Uterus (tissue), 4 donors: ENCODE data around the gene CTIF. TPM values are rescaled to one million over a fixed set of nuclear protein-coding genes. Genes with fewer than 3 reads are reported as not detected.

Experiments
- DNase-seq, 2 donors: peaks; one replicate each; pipeline ENCODE4 v3.0.0-alpha.2; 2019 to 2020
- H3K27ac ChIP-seq, 2 donors: fragments of 200-600 bp; sonication (generic); 1 replicate in 1 of 2; 2 replicates in 1 of 2; pipeline ENCODE4 v1.5.1; 2016 to 2018
- H3K27me3 ChIP-seq, 2 donors: fragments of 200-600 bp; sonication (generic); one replicate each; pipeline ENCODE4 v1.5.1; 2018 to 2019; ENCODE audit warnings: control low read depth in 1 of 2
- H3K36me3 ChIP-seq, 2 donors: fragments of 200-600 bp; sonication (generic); one replicate each; pipeline ENCODE4 v1.5.1; 2019; ENCODE audit warnings: control low read depth in 1 of 2
- H3K4me1 ChIP-seq, 2 donors: fragments of 200-600 bp; sonication (generic); one replicate each; pipeline ENCODE4 v1.5.1; 2018 to 2019; ENCODE audit warnings: control low read depth in 1 of 2
- H3K4me3 ChIP-seq, 2 donors: fragments of 200-600 bp; sonication (generic); 1 replicate in 1 of 2; 2 replicates in 1 of 2; pipeline ENCODE4 v1.5.1; 2018 to 2019; ENCODE audit warnings: mild to moderate bottlenecking in 1 of 2
- H3K9me3 ChIP-seq, 2 donors: fragments of 200-600 bp; sonication (generic); one replicate each; pipeline ENCODE4 v1.5.1; 2019; ENCODE audit warnings: control low read depth in 1 of 2
- POLR2A ChIP-seq, 2 donors: fragments of 450-650 bp; IDR thresholded peaks; one replicate each; pipeline ENCODE4 v1.6.1; 2016; ENCODE audit warnings: antibody characterized with exemption in 2 of 2, mild to moderate bottlenecking in 1 of 2, moderate library complexity in 1 of 2
- intact Hi-C: fragments of 100-400 bp; cut with DNase I; formaldehyde crosslinking; loops from one replicate; pipeline ENCODE4 v1.15.1; 2023; ENCODE audit warnings: low total_unique reads
- total RNA-seq, 4 donors: library from RNA; depleted of rRNA in 3 of 4; stranded (reverse); fragments of >200 nt in 3 of 4; gene quantifications; one replicate each; pipeline versions ENCODE4 v1.1.0 to v1.2.4, GENCODE V29; 2014 to 2023
- TF ChIP-seq, protein P1 (sequence below), 4 experiments: fragments of 200-600 bp in 2 of 4; fragments of 450-650 bp in 2 of 4; sonication (generic) in 2 of 4; IDR thresholded peaks; one replicate each; pipeline ENCODE4 v1.5.1; 2016 to 2019; ENCODE audit warnings: antibody characterized with exemption in 4 of 4, mild to moderate bottlenecking in 2 of 4, moderate library complexity in 1 of 4
- donor health status: DM: yes; HTN: yes; CAD: no.

CTIF gene
- total RNA-seq, 4 donors from 2014 or later = 11.3 to 94.3 (median 48.0) TPM

DNA sequence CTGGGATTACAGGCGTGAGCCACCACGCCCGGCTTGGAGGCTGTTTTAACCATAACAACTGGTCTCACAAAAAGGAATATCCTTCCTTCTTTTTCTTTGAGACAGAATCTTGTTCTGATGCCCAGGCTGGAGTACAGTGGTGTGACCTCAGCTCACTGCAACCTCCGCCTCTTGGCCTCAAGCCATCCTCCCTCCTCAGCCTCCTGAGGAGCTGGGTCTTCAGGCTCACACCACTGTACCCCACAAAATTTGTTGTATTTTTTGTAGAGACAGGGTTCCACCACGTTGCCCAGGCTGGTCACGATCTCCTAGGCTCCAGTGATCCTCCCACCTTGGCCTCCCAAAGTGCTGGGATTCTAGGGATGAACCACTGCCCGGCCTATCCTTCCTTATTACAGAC, 21.7 kb downstream of the CTIF start:
- Histone ChIP-seq H3K4me1 (no peaks in the 10 kb centered on the region), H3K36me3 (no peaks in the 10 kb centered on the region), H3K27ac (no peak overlapping the region), H3K27me3 (no peaks in the 10 kb centered on the region), H3K4me3 (no peak overlapping the region), H3K9me3 (no peaks in the 10 kb centered on the region)
- intact Hi-C loops = no loop called here
- no peak for DNase-seq
- TF ChIP-seq, protein P1, sequence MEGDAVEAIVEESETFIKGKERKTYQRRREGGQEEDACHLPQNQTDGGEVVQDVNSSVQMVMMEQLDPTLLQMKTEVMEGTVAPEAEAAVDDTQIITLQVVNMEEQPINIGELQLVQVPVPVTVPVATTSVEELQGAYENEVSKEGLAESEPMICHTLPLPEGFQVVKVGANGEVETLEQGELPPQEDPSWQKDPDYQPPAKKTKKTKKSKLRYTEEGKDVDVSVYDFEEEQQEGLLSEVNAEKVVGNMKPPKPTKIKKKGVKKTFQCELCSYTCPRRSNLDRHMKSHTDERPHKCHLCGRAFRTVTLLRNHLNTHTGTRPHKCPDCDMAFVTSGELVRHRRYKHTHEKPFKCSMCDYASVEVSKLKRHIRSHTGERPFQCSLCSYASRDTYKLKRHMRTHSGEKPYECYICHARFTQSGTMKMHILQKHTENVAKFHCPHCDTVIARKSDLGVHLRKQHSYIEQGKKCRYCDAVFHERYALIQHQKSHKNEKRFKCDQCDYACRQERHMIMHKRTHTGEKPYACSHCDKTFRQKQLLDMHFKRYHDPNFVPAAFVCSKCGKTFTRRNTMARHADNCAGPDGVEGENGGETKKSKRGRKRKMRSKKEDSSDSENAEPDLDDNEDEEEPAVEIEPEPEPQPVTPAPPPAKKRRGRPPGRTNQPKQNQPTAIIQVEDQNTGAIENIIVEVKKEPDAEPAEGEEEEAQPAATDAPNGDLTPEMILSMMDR (IDR thresholded peaks at IDR 0.05) = no peak
- TF ChIP-seq POLR2A (IDR thresholded peaks at IDR 0.05) = no peak

DNA sequence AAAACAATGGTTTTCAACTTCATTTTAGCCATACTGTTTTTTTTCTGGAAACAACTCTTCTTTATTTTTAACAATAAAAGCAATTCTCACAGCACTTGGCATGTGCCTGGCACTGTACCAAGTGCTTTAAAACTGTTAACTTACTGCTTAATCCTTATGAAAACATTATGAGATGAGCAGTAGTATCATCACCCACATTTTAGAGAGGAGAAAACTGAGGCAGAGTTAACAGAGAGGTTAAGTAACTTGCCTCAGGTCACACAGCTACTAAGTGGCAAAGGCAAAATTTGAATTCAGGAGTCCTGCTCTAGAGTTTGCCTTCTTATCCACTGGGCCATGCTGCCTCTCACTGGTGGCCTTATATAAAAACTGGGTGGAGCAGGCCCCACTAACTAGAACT, 23.2 kb downstream of the CTIF start:
- no peaks in the 10 kb centered on the region for H3K4me1 ChIP-seq
- no peak overlapping the region for H3K27ac ChIP-seq
- no peaks in the 10 kb centered on the region for H3K27me3 ChIP-seq
- H3K36me3 ChIP-seq = no peaks in the 10 kb centered on the region
- DNase-seq = no peak
- H3K9me3 ChIP-seq = no peaks in the 10 kb centered on the region
- TF ChIP-seq, protein P1 (IDR thresholded peaks at IDR 0.05) = no peak
- no peak for TF ChIP-seq POLR2A (IDR thresholded peaks at IDR 0.05)
- intact Hi-C loops = no loop called here
- H3K4me3 ChIP-seq = no peak overlapping the region

DNA sequence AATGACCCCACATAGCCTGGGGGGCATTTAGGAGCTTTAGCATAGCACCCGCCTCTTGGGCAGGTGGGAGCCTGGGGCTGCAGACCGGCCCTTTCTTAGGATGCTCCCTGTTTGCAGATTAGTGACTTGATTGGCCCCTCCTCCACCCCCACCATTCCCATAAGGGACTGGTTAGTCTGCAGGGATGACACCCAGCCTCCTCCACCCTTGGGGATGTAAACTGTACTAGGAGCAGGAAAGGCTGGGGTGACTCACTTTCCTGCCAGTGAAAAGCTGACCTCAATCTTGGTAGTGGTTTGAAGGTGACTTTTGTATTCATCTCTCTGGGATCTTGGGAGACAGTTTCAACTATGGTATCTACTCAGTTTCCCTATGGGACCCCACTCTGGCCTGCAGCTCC, 24.2 kb downstream of the CTIF start:
- H3K36me3 ChIP-seq = no peaks in the 10 kb centered on the region
- H3K4me3 ChIP-seq = no peak overlapping the region
- H3K9me3 ChIP-seq = no peaks in the 10 kb centered on the region
- TF ChIP-seq, protein P1 (IDR thresholded peaks at IDR 0.05) = no peak
- TF ChIP-seq POLR2A (IDR thresholded peaks at IDR 0.05) = no peak
- no peak overlapping the region for H3K27ac ChIP-seq
- intact Hi-C loops = no loop called here
- H3K4me1 ChIP-seq = no peaks in the 10 kb centered on the region
- no peaks in the 10 kb centered on the region for H3K27me3 ChIP-seq
- DNase-seq = no peak

DNA sequence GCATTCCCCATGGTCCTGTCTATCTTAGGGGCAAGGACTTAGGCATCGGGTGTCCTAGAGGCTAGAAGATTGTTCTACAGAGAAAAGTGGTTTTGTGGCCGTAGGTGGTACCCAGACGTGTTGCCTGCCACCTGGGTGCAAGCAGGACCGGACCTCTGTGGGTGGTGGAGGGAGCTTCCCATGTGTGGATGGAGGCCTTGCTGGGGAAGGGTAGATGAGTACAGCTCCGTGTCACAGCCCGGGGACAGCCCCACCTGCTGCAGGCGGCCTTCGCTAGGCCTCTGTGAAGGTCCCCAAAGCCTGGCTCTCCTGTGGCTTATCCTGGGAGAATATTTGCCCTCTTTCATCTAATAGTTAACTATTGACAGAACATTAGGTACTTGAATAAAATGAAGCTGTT, 25.3 kb downstream of the CTIF start:
- no peak overlapping the region for H3K27ac ChIP-seq
- H3K27me3 ChIP-seq = no peaks in the 10 kb centered on the region
- no peak for TF ChIP-seq POLR2A (IDR thresholded peaks at IDR 0.05)
- TF ChIP-seq, protein P1 (IDR thresholded peaks at IDR 0.05) = no peak
- H3K4me1 ChIP-seq = no peaks in the 10 kb centered on the region
- H3K9me3 ChIP-seq = no peaks in the 10 kb centered on the region
- intact Hi-C loops = no loop called here
- H3K36me3 ChIP-seq = no peaks in the 10 kb centered on the region
- H3K4me3 ChIP-seq = no peak overlapping the region
- DNase-seq = no peak

DNA sequence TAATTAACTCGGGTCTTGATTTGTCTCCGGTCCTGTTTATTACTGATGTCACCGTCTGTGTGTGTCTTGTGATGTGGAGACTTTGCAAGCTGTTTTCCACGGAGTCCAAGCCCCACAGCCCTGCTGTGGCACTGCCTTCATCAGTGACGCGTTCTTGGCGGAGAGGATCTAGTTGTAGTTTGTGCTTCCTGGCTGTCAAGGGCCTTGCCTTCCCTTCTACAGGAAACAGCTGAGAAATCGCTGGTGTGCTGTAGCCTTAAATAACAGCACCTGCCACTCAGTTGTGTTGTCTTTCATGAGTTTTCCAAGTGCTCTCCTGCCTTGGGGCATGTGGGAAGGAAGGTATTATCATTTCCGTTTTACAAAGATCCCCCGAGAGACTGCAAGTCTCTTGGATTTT, 26.3 kb downstream of the CTIF start:
- DNase-seq = no peak

More for the DNA sequence above, 26.3 kb downstream of the CTIF start:
- H3K27ac ChIP-seq = no peak overlapping the region
- TF ChIP-seq POLR2A (IDR thresholded peaks at IDR 0.05) = no peak
- TF ChIP-seq, protein P1 (IDR thresholded peaks at IDR 0.05) = no peak
- no peaks in the 10 kb centered on the region for H3K36me3 ChIP-seq
- no peak overlapping the region for H3K4me3 ChIP-seq
- no peaks in the 10 kb centered on the region for H3K4me1 ChIP-seq
- H3K9me3 ChIP-seq = no peaks in the 10 kb centered on the region
- intact Hi-C loops = no loop called here
- no peaks in the 10 kb centered on the region for H3K27me3 ChIP-seq
